Liver (tissue), 3 donors: ENCODE data around the gene LAMP2.
A peak's percentile ranks its signal among the peaks of the same experiment; 100 is the strongest.

Experiments
- JUND ChIP-seq, 2 donors: IDR thresholded peaks; 2 replicates each; pipeline ENCODE4 v1.6.1; 2016; ENCODE audit warnings: antibody characterized with exemption in 2 of 2
- RAD21 ChIP-seq, 2 donors: IDR thresholded peaks; 2 replicates each; pipeline ENCODE4 v1.6.1; 2016; ENCODE audit warnings: antibody characterized with exemption in 2 of 2, mild to moderate bottlenecking in 2 of 2
- SP1 ChIP-seq: IDR thresholded peaks from 2 replicates; pipeline ENCODE4 v1.6.1; 2018; ENCODE audit warnings: antibody characterized with exemption, mild to moderate bottlenecking
- TAF1 ChIP-seq: conservative IDR thresholded peaks from 2 replicates; pipeline ENCODE4 v1.6.1; 2016; ENCODE audit warnings: antibody characterized with exemption, mild to moderate bottlenecking
- TF ChIP-seq, protein P1 (sequence below): fragments of 150-350 bp; IDR thresholded peaks from 2 replicates; pipeline ENCODE4 v1.5.1; 2017; ENCODE audit warnings: improper control_type of control experiment, low read depth, low read length; ENCODE audit not compliant: missing input control
- donor health status: healthy.
- donor health status: healthy.

DNA sequence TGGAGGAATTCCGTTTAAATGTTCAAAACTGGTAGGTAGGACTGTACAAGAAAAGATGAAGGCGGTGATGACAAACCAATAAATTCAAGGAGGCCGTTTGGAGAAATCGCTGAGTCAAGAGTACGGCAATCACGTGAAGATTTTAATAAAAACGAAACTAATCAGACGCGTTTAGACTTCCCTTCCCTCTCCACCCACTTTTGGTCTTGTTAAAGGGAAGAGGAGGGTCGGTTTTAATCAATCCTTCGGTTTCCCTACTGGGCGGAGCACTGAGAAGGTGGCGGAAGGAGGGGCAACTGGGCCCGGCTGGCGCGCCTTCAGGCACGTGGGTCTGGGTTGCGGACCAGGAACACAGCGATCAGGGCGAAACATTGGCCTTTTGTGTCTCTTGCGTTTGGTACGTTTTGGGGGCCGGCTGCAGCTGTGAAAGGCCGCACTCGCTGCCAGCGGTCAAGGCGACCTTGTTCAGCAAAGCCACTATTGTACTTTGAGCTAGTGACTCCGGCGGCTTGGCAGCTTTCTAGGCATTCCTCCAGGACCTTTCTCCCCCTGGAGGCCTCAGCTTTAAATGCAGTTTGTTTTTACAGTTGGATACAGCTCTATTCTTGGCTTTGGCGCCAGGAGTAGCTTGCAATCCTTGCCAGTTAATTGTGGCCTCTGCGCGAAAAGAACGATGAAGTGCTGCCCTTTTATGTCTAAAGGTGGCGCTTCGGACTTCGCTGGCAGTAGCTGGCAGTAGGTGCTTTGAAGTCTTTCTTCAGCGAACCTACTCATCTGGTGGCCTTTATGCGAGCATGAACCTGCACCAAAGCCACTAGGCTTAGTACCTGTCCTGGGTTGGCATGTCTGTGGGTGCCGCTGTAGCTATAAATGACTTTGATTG is 16.8 kb upstream of the LAMP2 start:
- TF ChIP-seq SP1 (peak; percentile 81), JUND (IDR thresholded peaks at IDR 0.05) (peak in 1 of 2 donors; percentile 51), TAF1 (no peak), RAD21 (IDR thresholded peaks at IDR 0.05) (peak; percentile 49 to 62)
- TF ChIP-seq, protein P1, sequence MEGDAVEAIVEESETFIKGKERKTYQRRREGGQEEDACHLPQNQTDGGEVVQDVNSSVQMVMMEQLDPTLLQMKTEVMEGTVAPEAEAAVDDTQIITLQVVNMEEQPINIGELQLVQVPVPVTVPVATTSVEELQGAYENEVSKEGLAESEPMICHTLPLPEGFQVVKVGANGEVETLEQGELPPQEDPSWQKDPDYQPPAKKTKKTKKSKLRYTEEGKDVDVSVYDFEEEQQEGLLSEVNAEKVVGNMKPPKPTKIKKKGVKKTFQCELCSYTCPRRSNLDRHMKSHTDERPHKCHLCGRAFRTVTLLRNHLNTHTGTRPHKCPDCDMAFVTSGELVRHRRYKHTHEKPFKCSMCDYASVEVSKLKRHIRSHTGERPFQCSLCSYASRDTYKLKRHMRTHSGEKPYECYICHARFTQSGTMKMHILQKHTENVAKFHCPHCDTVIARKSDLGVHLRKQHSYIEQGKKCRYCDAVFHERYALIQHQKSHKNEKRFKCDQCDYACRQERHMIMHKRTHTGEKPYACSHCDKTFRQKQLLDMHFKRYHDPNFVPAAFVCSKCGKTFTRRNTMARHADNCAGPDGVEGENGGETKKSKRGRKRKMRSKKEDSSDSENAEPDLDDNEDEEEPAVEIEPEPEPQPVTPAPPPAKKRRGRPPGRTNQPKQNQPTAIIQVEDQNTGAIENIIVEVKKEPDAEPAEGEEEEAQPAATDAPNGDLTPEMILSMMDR = peak; percentile 55
